Vagina (tissue), 2 donors: ENCODE data around the gene CD38.

Source experiments
- CTCF ChIP-seq, 3 experiments: fragments of 450-650 bp in 2 of 3; fragments of 200-600 bp in 1 of 3; sonication (generic) in 1 of 3; IDR thresholded peaks; one replicate each; pipeline ENCODE4 v1.5.1; 2017 to 2019; ENCODE audit warnings: antibody characterized with exemption in 3 of 3, mild to moderate bottlenecking in 2 of 3, moderate library complexity in 2 of 3
- POLR2A ChIP-seq, 2 donors: fragments of 450-650 bp; IDR thresholded peaks; one replicate each; pipeline ENCODE4 v1.6.1; 2017; ENCODE audit warnings: antibody characterized with exemption in 2 of 2, mild to moderate bottlenecking in 2 of 2, moderate library complexity in 2 of 2
- POLR2AphosphoS5 ChIP-seq, 2 donors: sonication (generic); formaldehyde crosslinking; IDR thresholded peaks; one replicate each; pipeline ENCODE4 v1.9.0; 2017; ENCODE audit warnings: antibody characterized with exemption in 2 of 2, mild to moderate bottlenecking in 2 of 2, low read depth in 1 of 2; ENCODE audit not compliant: insufficient read depth in 1 of 2

- TF ChIP-seq POLR2A (IDR thresholded peaks at IDR 0.05), result no peak
- TF ChIP-seq CTCF (IDR thresholded peaks at IDR 0.05), result no peak
- no peak for TF ChIP-seq POLR2AphosphoS5 (IDR thresholded peaks at IDR 0.05; ENCODE audit: insufficient read depth in 1 of 2, low read depth in 1 of 2)
Observed at GRCh38 chr4:15779306-15779705, 1.2 kb downstream of the CD38 start.
